ES-I3 (cell line): ENCODE data around the gene LRCH3.
A peak's percentile ranks its signal among the peaks of the same experiment; 100 is the strongest.

Source experiments
- H3K36me3 ChIP-seq: 2 replicates; pipeline ENCODE4 v1.6.1; 2013; ENCODE audit warnings: mild to moderate bottlenecking, low read length, control low read depth, moderate library complexity; ENCODE audit not compliant: insufficient read depth
- H3K4me1 ChIP-seq: 2 replicates; pipeline ENCODE4 v1.6.1; 2013; ENCODE audit warnings: mild to moderate bottlenecking, control low read depth, low read length; ENCODE audit not compliant: insufficient read depth
- H3K9ac ChIP-seq: 2 replicates; pipeline ENCODE4 v1.6.1; 2013; ENCODE audit warnings: low read depth, mild to moderate bottlenecking, low read length, moderate library complexity
- H3K9me3 ChIP-seq: 2 replicates; pipeline ENCODE4 v1.6.1; 2013; ENCODE audit warnings: mild to moderate bottlenecking, low read length, moderate library complexity; ENCODE audit not compliant: control insufficient read depth, insufficient read depth

LRCH3 gene

DNA sequence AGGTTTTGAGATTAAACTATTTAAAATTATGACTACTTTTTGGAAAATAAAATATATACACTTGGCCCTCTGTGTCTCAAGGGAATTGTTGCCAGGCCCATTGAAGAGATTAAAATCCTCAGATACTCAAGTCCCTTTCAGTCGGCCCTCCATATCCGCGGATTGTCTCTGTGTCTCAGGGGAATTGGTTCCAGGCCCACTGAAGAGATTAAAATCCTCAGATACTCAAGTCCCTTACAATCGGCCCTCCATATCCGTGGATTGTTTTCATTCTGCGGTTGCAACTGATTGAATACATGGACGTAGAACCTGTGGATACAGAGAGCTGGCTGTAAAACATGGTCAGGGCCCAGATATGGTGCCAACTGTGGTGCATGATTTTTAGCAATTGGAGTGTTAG, 15.7 kb upstream of the LRCH3 start:
- H3K9me3 ChIP-seq, result no peaks in the 10 kb centered on the region
- no peak overlapping the region for H3K9ac ChIP-seq
- H3K4me1 ChIP-seq, result no peaks in the 10 kb centered on the region
- peaks cover 13% of the 10 kb centered on the region; the same call in 1 of the 2 replicates for H3K36me3 ChIP-seq

DNA sequence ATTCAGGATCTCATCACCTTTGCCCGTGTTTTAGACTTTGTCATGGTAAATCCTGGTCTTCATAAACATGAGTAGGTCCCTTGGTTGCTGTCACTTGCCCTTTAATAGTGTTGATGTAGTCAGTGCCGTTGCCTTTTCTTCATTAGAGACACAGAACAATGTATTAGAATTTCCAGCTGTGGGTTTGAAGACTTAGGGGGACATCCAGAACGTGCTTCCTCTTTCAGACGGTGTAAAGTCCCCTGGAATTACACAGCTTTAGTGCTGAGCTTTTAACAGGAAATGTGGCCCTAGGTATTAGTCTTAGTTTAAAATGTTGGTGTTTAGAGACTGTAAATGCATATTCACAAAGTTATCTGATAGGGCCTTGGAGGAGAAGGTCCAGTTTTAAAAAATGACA, 8.8 kb upstream of the LRCH3 start:
- peaks cover 9% of the 10 kb centered on the region for H3K36me3 ChIP-seq
- H3K9ac ChIP-seq, result no peak overlapping the region
- H3K9me3 ChIP-seq, result no peaks in the 10 kb centered on the region
- H3K4me1 ChIP-seq, result no peaks in the 10 kb centered on the region

DNA sequence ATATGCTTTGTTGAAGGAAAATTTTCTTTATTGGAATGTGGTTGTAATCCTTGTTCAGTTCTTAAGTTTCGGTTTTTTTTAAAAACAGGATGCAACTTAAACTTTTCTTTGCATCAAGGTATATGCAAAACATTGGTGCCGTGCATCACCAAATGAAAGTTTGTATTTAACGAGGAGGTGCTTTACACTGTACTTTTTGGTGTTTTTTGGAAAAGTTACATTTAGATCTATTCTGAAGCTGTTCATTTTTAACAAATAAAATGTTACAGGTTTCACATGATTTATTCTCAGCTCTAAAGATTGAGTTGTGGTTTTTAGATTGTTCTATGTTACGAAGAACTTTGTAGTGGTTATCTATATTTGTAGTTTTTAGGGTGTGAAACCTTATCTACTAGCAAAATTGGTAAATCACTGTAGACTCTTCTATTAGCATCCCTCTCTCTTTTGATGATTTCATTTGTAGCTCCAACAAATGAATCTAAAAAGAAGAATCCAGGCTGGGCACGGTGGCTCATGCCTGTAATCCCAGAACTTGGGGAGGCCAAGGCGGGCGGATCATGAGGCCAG, 7.0 kb upstream of the LRCH3 start:
- Histone ChIP-seq H3K9me3 (no peaks in the 10 kb centered on the region), H3K4me1 (no peaks in the 10 kb centered on the region), H3K36me3 (peaks cover 4% of the 10 kb centered on the region; the same call in 1 of the 2 replicates), H3K9ac (no peak overlapping the region)

DNA sequence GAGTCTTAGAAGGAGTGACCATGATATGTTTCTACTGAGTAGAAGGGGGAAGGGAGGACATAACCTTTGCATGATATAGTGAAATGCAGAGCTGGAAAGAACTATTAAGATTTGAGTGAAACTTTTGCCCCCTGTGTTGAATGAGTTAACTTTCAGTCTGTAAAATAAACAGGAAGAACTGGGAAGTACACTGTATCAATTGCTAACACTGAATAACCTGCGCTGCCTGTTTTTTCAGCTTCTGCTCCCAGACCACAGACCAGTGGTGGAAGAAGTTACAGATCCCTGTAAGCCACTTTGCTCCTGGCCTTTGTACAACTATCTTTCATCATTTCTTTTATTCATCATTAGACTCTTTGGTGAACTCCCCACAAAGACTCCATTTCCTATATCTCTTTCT, 3.6 kb upstream of the LRCH3 start:
- no peak overlapping the region for H3K9ac ChIP-seq
- no peaks in the 10 kb centered on the region for H3K4me1 ChIP-seq
- H3K36me3 ChIP-seq, result no peaks in the 10 kb centered on the region; the same call in 1 of the 2 replicates
- H3K9me3 ChIP-seq, result no peaks in the 10 kb centered on the region

DNA sequence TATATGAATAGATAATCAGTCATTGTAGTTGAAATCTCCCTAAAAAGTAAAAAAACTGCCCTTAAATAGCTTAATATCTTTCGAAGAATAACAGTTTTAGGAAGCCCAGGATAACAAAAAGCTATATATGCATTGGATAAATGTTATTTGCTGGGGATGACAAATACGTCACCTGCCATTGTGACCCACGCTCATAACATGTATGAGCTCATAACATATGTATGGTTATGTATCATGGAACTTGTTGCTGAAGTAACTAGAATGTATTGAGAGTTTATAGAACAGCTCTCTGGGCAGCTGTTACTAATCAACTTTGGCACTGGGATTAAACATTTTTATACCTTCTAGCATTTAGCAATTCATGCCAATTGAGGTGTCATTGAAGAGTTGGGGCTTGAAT, 1.7 kb upstream of the LRCH3 start:
- Histone ChIP-seq H3K9ac (no peak overlapping the region), H3K36me3 (no peaks in the 10 kb centered on the region), H3K9me3 (no peaks in the 10 kb centered on the region), H3K4me1 (no peaks in the 10 kb centered on the region; the same call in 1 of the 2 replicates)

DNA sequence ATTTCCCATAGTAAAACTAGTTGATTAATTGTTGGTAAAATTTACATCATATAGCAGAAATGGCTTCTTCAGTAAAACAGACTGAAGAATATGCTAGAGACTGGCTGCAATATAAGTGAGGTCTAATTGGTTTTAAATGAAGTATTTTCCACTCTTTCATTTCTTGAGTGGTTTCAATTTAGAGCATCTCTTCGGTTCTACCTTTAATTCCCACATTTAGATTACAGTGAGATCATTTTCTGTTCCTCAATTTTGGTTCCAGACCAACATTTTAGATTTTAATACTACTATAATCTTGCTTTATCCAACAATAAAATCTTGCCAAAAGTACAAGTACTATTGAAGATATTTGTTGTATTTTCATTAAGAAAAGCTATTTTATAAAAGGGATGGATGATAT, 1.0 kb upstream of the LRCH3 start:
- H3K4me1 ChIP-seq, result no peaks in the 10 kb centered on the region; the same call in 1 of the 2 replicates
- no peaks in the 10 kb centered on the region for H3K9me3 ChIP-seq
- H3K36me3 ChIP-seq, result no peaks in the 10 kb centered on the region
- 0 out of 2 replicates have a peak overlapping the region, but pooled peaks have one; percentile 99 for H3K9ac ChIP-seq

DNA sequence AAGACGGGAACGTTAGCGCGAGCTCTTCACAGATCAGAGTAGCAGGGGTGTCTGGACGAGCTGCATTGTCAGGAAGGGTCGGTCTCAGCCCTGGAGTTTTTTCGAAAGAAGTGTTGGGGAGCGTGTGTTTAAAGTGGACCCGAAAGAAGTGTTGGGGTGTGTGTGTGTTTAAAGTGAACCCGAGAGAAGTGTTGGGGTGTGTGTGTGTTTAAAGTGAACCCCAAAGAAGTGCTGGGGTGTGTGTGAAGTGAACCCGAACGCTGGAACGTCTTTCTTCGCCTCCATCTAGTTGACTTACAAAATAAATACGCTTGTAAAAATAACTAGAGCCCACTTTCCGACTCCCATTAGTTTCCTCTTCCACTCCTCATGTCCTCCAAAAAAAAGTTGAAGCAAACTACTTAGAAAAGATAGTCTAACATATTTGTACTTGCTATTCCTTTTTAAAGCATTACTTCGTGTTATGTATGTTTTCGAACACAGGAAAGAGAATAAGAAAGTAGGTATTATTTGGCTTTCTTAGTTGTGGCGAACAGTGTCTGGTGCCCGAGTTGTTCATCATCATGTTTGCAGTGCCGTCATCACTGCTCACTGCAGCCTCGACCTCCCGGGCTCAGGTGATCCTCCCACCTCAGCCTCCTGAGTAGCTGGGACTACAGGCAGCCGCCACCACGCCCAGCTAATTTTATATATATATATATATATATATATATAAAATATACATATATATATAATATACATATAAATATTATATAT, 1.0 kb downstream of the LRCH3 start:
- peak overlapping the region; percentile 99 for H3K9ac ChIP-seq
- H3K36me3 ChIP-seq, result no peaks in the 10 kb centered on the region
- H3K9me3 ChIP-seq, result no peaks in the 10 kb centered on the region
- no peaks in the 10 kb centered on the region; the same call in 1 of the 2 replicates for H3K4me1 ChIP-seq

DNA sequence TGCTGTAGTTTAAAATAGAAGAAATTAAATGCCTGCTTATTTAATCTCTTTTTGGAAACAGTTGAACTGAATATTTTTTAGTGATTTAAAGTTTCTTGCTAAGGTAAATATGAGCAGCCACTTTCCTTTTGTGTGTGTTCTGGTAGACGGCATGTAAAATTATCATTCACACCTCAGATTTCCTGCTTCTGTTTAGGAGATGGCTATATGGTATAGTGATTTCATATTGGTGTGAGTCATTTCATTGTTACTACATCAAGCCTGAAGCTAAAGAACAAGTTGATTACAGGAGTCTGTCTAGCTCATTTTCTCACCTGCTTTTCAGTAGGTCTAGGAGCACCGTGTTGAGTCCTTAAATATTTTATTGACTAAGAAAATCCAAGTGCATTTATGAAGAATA, 2.2 kb downstream of the LRCH3 start:
- no peaks in the 10 kb centered on the region; the same call in 1 of the 2 replicates for H3K4me1 ChIP-seq
- H3K36me3 ChIP-seq, result no peaks in the 10 kb centered on the region
- H3K9me3 ChIP-seq, result no peaks in the 10 kb centered on the region
- no peak overlapping the region; the same call in 1 of the 2 replicates for H3K9ac ChIP-seq

DNA sequence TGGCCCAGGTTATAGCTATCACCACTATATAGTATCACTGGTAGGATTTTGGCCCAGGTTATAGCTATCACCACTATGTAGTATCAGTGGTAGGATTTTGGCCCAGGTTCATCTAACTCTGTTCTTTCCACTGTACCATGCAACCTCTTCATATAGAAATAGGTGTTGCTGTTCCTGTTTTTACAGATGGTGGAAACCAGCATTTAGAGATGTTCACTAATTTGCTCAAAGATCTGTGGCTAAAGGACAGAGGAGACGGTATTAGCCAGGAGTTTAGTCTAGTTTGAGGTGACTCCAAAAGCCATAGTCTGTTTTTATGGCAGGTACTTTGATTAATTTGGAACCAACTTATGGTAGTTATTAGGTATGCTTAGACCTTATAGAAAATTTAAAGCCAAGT, 3.1 kb downstream of the LRCH3 start:
- H3K9ac ChIP-seq, result no peak overlapping the region
- no peaks in the 10 kb centered on the region; the same call in 1 of the 2 replicates for H3K4me1 ChIP-seq
- no peaks in the 10 kb centered on the region for H3K9me3 ChIP-seq
- H3K36me3 ChIP-seq, result no peaks in the 10 kb centered on the region

DNA sequence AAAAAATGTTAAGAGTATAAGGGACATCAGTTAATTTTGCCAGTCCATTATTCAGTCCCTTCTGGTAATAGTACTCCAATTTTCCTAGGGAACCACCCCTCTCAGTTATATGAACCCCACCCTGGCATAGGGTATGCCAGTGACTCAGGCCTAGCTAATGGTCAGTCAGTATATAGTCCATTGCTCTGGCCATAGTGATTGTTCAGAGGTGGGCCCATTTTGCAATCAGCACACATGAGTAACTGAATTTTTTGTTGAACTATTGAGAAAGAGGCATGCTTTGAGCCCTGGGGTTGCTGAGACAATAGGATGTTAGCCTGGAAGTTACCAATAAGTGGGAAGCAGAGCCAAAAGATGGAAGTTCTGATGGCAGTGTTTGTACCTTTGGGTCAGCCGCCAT, 4.1 kb downstream of the LRCH3 start:
- Histone ChIP-seq H3K9me3 (no peaks in the 10 kb centered on the region), H3K4me1 (no peaks in the 10 kb centered on the region; the same call in 1 of the 2 replicates), H3K9ac (no peak overlapping the region), H3K36me3 (no peaks in the 10 kb centered on the region)

DNA sequence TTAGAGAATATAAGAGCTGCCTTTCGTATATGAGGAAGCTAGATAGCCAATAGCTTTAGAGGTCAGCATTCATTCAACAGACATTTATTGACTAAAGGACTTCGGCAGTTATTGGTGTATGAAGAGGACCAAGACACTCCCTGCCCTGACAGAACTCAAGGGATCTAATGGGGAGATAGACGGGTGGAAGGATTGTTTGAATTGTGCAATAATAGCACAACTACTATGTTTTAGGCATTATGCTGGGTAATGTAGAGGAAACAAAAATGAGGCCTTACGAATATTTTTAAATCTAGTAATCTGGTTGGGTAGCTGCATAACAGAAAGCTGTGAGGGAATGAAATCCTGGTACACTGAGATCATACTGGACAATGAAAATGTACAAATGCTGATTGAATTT, 5.0 kb downstream of the LRCH3 start:
- H3K9me3 ChIP-seq, result no peaks in the 10 kb centered on the region
- H3K4me1 ChIP-seq, result no peaks in the 10 kb centered on the region; the same call in 1 of the 2 replicates
- no peak overlapping the region for H3K9ac ChIP-seq
- no peaks in the 10 kb centered on the region for H3K36me3 ChIP-seq

DNA sequence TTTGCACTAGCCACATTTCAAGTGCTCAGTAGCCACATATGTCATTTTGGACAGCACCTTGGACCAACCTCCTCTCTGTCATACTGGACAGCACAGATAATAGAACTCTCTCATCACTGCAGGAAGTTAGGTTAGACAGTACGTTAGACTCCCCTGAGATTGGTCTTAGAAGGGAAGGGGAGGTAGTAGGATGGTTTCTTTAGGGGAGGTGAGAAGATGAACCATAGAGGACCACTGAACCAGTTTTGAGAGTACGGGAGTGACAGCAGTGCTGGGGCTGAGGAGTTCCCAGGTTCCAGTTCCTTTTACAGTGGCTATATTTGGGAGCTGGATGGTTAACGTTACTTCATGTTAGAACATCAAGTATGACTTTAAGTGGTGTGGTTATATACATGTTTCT, 7.8 kb downstream of the LRCH3 start:
- Histone ChIP-seq H3K9ac (no peak overlapping the region), H3K36me3 (no peaks in the 10 kb centered on the region), H3K9me3 (no peaks in the 10 kb centered on the region), H3K4me1 (no peaks in the 10 kb centered on the region)

DNA sequence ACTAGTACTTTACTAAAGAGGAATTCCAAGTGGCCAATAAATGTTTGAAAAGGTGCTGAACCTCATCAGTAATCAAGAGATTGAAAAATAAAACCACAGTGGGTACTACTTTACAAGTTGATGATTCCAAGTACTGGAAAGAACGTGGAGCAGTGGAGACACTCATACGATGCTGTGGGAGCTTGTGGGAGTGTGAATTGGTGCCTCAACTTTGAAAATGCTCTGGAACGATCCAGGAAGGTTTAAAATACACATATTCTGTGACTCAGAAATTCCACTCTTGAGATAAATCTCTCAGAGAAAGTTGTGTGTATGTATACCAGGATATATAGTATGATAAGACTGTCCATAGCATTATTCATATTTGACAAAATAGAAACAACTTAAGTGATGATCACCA, 9.3 kb downstream of the LRCH3 start:
- Histone ChIP-seq H3K9me3 (no peaks in the 10 kb centered on the region), H3K9ac (no peak overlapping the region), H3K36me3 (no peaks in the 10 kb centered on the region), H3K4me1 (no peaks in the 10 kb centered on the region)

DNA sequence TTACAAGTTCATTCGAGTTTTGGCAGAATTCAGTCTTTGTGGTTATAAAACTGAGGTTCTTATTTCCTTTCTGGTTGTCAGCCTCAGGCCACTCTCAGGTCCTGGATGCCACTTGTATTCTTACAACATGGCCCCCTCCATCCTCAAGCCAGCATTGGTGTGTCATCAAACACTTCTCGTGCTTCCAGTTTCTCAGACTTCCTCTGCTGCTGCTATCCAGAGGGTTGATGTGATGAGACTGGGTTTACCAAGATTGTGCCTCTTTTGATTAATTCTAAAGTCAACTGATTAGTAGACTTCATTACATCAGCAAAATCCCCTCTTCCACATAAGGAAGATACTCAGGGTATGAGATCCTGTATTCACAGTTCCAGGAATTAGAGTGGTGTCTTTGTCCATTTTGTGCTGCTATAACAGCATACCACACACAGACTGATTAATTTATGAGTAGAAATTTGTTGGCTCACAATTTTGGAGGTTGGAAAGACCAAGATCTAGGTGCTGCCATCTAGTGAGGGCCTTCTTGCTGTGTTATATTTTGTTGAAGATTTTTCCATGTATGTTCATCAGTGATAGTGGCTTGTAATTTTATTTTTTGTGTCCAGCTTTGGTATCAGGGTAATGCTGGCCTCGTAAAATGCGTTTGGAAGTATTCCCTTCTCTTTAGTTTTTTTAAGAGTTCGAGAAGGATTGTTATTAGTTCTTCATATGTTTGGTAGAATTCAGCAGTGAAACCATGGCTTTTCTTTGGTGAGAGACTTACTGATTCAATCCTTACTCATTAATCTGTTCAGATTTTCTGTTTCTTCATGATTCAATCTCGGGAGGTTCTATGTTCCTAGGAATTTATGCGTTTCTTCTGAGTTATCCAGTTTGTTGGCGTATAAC, 11.1 kb downstream of the LRCH3 start:
- no peaks in the 10 kb centered on the region for H3K4me1 ChIP-seq

More for the DNA sequence above, 11.1 kb downstream of the LRCH3 start:
- Histone ChIP-seq H3K9ac (no peak overlapping the region), H3K36me3 (no peaks in the 10 kb centered on the region), H3K9me3 (no peaks in the 10 kb centered on the region)
